Airway epithelial cell (primary cell): ENCODE results near the gene LY6G6D. TPM values are rescaled to one million over a fixed set of nuclear protein-coding genes. Genes with fewer than 3 reads are reported as not detected.

Experiments used
- total RNA-seq: library from RNA; depleted of rRNA; stranded (reverse); fragments of >200 nt; gene quantifications from 2 replicates; pipeline ENCODE4 v1.2.3, GENCODE V29; 2015

Gene LY6G6D
- not detected in 2 replicates for total RNA-seq

GRCh38 chr6:31715022-31715958, at the start of gene LY6G6D:
Gene LY6G6D, plus strand, starts transcription at chr6:31715348. Its CDS starts 8 bp downstream, at chr6:31715356.

GRCh38 chr6:31665501-31666336, 49.4 kb upstream of the LY6G6D start, which contains the start of gene CSNK2B:
Gene CSNK2B, plus strand, starts transcription at chr6:31666080. Its CDS starts 752 bp downstream, at chr6:31666832.

GRCh38 chr6:31669676-31670075, 45.5 kb upstream of the LY6G6D start, which contains the start of gene LY6G5B:
Gene LY6G5B, plus strand, starts transcription at chr6:31669976. Its CDS starts 975 bp downstream, at chr6:31670951.

GRCh38 chr6:31680226-31681134, 34.7 kb upstream of the LY6G6D start, which contains the start of gene LY6G5C:
Gene LY6G5C, minus strand, starts transcription at chr6:31681067. Its CDS starts 694 bp downstream, at chr6:31680373.

GRCh38 chr6:31702819-31703716, 12.1 kb upstream of the LY6G6D start, which contains the start of gene ABHD16A:
Gene ABHD16A, minus strand, starts transcription at chr6:31703324. Its CDS starts 43 bp downstream, at chr6:31703281.

GRCh38 chr6:31706599-31706998, 8.5 kb upstream of the LY6G6D start, which contains the start of gene LY6G6F:
Gene LY6G6F, plus strand, starts transcription at chr6:31706866. Its CDS starts 41 bp downstream, at chr6:31706907.

GRCh38 chr6:31721351-31722020, 6.3 kb downstream of the LY6G6D start, which contains the start of gene LY6G6C:
Gene LY6G6C, minus strand, starts transcription at chr6:31721746. Its CDS starts 67 bp downstream, at chr6:31721679.

GRCh38 chr6:31723245-31723979, 8.3 kb downstream of the LY6G6D start, which contains the start of gene MPIG6B:
Gene MPIG6B, plus strand, starts transcription at chr6:31723373. Its CDS starts 11 bp downstream, at chr6:31723384.

GRCh38 chr6:31728767-31729514, 13.8 kb downstream of the LY6G6D start, which contains the start of gene DDAH2:
Gene DDAH2, minus strand, starts transcription at chr6:31729299. Its CDS starts 138 bp downstream, at chr6:31729161.

GRCh38 chr6:31736021-31736767, 21.0 kb downstream of the LY6G6D start, which contains the start of gene CLIC1:
Gene CLIC1, minus strand, starts transcription at chr6:31736530. Its CDS starts 230 bp downstream, at chr6:31736300.

GRCh38 chr6:31739639-31740396, 24.7 kb downstream of the LY6G6D start, which contains the start of gene MSH5:
Gene MSH5, plus strand, starts transcription at chr6:31740005. Its CDS starts 462 bp downstream, at chr6:31740467.

GRCh38 chr6:31762356-31762755, 47.2 kb downstream of the LY6G6D start, which contains the start of gene SAPCD1:
Gene SAPCD1, plus strand, starts transcription at chr6:31762656. Its CDS starts 399 bp downstream, at chr6:31763055.

